ENCODE measurements around the gene GGTLC1.
"Not testable (repeated sequence)": the region's sequence is repeated elsewhere in the genome, so short reads cannot be mapped to it uniquely, and the experiment has no call there.

DNA sequence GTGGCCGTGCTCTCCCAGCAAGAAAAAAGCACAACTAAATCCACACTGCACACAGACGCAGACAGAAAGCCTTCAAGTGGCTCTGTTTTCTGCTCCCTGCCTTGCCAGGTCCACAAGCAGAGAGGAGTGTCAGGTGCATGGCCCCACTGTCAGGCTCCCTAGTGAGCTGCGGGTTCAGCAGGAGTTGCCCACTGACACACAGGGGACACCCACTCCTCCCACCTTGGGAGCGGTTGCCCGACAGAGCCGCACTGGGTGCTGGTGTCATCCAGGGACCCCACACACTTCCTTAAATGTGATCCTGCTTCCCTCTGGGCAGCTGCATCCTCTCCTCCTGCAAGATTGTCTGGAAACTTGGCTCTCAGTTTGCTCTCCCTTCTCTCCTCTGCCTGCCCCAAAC is 6.7 kb upstream of the GGTLC1 start:
- not testable (repeated sequence) for TF ChIP-seq CTCF (IDR thresholded peaks at IDR 0.05 in 4 of 5, conservative IDR thresholded peaks at IDR 0.05 in 1 of 5); POLR2A (IDR thresholded peaks at IDR 0.05)

All from gastrocnemius medialis (tissue), 4 donors.